Retina (tissue), 1 donor: ENCODE data around the gene CAPN15.
"Not testable (repeated sequence)": the region's sequence is repeated elsewhere in the genome, so short reads cannot be mapped to it uniquely, and the experiment has no call there.

Experiments used
- DNase-seq: peaks from one replicate; pipeline ENCODE4 v3.0.0-alpha.2; 2016

Gene CAPN15

DNA sequence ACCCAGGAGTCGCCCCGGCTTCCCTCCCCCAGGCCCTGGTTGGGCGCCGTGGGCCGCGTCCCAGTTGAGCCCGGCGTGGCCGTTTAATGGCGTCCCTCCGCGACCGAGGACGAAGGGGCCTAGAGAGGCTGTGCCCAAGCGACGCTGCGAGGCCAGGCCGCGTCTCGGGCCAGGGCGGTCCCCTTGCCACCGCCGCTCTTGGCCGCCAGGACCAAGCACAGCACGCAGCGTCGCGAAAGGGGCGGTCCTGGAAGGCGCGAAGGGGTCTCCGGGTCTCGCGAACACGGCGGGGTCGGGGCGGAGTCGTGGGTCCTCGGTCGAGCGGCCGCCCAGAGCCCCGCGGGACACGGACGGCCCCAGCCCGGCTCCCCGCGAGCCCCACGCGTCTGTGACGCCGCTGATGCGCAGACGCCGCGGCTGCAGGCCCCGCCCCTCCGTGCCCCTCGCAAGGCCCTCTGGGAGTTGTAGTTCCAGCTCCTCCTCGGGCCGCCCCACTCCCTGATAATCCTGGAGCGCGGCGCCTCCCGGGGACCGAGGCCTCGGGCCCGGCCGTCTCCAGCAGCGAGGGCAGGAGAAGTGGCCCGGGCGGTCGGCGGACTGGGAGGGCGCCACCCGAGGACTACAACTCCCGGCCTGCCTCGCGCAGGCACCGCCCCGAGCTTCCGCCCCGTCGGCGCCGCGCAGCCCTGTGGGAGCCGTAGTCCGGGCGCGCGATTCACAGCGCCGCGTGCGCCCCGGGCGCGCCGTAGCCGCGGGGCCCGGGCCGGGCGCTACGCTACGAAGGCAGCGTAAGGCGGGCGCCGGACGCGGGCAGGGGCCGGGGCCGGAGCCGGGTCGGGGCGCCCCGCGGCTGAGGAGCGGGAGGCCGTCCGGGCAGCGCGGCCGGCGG is at the start of gene CAPN15:
Gene CAPN15 (plus strand): TSS at position 698 of the 889 bp plus-strand sequence. CDS start 19,127 bp downstream, outside the sequence.
- DNase-seq, result peak; percentile 99

DNA sequence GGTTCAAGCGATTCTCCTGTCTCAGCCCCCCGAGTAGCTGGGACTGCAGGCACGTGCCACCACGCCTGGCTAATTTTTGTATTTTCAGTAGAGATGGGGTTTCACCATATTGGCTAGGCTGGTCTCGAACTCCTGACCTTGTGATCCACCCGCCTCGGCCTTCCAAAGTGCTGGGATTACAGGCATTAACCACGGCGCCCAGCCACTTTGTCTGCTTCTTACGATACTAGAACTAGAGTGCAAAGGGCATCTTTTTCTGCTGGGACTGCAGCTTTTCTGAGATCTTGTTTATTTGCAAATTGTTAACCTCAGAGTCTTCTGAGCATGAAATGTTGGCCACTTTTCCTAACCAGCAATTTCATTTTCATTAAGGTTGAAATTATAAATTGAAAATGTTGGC is 49.2 kb upstream of the CAPN15 start:
- not testable (repeated sequence) for DNase-seq

DNA sequence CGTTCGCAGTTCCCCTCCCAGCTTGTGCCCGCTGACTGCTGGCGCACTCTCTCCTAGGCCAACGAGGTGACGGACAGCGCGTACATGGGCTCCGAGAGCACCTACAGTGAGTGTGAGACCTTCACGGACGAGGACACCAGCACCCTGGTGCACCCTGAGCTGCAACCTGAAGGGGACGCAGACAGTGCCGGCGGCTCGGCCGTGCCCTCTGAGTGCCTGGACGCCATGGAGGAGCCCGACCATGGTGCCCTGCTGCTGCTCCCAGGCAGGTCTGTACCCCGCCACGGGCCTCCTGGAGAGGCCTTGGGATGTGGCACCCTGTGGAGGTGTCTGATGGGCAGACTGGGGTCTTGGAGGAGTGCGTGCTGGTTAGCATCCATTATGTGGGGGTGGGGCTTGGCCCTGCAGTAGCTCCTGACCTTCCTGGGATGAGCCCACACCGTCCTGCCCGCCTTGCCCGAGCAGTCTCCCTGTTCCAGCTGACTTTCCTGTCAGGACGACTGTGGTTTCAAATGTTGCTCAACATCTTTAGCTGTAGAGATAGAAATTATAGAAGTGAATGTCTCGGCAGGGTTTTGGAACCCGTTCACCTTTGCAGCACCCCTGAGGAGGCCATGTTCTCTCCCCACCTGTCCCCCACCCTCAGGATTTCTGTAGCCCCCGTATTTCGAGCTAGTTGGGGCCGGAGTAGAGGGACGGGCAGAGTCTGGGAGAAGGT is 44.9 kb upstream of the CAPN15 start:
- DNase-seq, result no peak

DNA sequence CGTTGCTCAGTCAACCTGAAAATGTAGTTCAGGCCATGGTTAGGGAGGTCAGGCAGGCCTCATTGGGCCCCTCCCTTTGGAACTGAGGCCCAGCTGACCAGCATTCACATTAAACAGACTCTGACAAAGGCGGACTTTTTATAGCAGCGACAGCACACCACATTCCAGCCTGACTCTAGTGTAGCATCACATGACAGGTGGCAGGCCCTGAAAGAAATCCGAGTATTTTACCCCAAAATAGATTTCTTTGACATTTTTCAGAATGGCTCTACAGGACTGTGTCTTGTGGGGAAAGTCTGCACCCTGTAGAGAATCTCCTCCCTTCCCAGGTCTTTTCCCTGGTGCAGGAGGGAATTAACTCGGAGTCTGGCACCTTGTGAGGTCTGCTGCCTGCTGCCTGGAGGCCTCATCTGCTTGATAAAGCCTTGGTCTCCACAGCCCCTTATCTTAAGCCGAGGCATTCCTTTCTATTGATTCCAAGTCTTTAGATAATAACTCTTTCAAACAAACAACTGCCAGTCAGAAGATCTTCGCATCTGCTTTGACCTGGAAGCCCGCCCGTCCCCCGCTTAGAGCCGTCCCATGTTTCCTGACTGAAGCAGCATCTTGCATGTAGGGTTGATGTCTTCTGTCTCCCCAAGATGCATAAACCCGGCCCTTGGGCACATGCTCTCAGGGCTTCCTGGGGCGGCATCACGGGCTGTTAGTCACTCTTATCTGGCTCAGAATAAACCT is 44.0 kb upstream of the CAPN15 start:
- peak; percentile 75 for DNase-seq

DNA sequence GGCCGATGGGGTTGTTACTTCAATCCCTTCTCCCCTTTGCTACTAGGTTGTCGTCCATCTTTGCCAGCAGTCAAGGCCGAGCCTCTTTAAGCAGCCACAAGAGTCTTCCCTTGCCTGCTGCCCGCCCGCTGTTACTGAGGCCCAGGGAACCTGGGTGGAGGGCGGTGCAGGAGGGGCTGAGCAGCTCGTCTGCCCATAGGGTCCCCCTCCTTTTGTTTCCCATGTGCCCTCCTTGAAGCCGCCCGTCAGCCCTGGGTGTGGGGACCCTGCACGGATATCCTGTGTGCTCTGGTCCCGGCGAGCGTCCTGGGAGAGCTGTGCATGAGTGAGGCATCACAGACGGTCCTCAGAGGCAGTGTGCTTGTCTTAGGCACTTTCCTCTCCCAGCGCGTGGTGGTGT is 37.9 kb upstream of the CAPN15 start:
- DNase-seq, result no peak

DNA sequence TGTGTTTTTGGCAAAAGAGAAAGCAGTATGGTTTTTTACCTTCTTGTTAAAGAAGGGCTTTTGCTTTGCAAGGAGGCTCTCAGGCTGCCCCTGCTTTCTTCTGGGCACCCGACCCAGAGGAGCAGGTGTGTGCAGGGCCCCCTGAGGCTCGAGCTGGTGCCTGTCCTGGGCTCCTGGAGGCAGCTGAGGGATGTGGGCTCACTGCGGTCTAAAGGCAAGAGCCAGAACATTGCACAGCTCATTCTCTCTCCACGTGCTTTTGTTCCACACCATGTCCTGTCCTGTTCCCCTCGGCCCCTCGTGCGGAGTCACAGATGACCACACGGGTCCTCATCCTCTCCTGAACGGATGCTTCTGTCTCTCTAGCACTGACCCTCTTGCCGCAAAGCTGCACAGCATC is 36.7 kb upstream of the CAPN15 start:
- DNase-seq, result no peak

DNA sequence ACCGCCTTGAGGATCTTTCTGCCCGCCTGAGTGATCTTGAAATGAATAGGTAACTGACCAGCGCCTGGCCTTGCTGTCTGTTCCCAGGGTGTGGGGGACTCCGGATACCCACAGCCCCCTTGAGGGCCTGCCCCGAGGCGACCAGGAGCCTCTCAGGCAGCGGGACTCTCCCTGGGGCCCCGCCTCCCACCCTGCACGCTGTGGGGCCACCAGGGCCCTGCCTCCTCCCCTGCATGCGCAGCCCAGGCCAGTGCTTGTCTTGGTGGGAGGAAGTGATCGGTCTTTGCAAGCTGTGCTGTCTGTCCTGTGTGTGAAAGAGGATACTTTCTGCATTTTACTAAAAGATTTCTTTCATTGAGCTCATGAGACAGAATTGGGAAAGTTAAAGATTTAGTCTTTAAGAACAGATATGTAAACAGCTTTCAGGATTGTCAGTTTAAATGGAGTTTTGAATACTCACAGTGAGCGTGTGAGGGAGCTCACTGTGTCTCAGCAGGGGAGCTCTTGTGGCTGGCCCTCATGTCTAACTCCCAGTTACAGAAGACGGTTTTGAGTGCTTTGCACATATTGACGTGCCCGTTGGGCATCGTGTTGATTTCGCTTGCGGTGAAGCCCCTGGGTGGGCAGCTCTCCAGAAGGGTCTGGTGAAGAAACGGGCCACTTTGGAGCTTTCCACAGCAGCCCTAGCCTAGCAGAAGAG is 36.1 kb upstream of the CAPN15 start:
- peak; percentile 57 for DNase-seq

DNA sequence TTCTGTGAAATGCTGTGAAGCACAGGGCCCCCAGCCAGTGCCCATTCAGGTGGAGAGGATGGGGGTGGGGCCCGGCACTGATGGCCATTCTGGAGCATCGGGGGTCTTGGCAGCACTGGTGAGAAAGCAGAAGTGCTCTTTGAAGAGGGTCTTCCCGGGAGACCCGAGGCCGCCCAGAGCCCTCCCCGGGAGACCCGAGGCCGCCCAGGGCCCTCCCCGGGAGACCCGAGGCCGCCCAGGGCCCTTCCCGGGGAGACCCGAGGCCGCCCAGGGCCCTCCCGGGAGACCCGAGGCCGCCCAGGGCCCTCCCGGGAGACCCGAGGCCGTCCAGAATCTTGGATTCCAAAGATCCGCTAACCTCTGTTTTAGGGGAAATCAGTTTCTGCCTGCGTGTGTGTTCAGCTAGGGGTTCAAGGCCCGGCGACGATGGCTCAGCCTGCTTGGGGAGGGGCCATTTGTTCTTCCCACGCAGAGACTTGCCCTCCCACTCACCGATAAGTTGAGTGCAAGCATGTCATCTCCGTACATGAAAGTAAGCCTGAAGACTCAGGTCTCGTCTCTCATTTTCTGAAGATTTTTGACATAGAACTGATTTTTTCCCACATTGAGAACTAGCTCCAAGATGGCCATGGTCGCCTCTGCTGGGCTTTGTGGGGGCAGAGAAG is 35.2 kb upstream of the CAPN15 start:
- DNase-seq, result no peak

DNA sequence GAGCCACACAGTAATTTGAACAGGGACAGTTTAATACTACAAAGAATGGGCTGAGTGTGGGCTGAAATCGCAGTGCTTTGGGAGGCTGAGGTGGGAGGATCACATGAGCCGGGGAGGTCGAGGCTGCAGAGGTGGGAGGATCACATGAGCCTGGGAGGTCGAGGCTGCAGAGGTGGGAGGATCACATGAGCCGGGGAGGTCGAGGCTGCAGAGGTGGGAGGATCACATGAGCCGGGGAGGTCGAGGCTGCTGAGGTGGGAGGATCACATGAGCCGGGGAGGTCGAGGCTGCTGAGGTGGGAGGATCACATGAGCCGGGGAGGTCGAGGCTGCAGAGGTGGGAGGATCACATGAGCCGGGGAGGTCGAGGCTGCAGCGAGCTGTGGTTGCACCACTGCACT is 32.8 kb upstream of the CAPN15 start:
- not testable (repeated sequence) for DNase-seq

DNA sequence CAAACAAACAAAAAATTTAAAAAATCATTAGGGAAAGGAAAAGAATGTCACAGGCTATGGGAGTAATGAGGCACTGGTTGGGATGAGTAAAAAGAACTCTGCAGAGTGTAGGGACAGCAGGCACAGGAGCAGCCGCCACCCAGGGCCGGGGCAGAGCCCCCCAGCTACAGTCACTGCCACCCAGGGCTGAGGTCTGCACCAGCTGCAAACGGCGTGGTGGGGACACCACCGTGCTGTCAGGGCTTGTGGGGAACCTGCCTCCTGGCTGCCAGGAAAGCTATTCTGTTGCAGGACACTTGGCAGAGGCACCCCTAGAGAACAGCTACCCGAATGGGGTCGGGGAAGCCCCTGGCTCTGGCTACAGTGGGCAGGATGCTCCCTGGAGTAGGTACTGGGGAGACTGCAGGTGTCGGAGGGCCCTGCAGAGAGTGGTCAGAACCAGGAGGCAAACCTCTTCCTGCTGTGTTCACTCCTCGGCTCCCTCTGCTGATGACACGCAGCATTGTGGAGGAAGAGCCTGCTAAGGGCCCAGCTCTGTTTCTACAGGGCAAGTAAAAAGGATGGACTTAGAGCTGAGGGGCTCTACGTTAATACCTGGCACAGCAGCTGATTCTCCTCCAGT is 32.3 kb upstream of the CAPN15 start:
- DNase-seq, result peak; percentile 46

DNA sequence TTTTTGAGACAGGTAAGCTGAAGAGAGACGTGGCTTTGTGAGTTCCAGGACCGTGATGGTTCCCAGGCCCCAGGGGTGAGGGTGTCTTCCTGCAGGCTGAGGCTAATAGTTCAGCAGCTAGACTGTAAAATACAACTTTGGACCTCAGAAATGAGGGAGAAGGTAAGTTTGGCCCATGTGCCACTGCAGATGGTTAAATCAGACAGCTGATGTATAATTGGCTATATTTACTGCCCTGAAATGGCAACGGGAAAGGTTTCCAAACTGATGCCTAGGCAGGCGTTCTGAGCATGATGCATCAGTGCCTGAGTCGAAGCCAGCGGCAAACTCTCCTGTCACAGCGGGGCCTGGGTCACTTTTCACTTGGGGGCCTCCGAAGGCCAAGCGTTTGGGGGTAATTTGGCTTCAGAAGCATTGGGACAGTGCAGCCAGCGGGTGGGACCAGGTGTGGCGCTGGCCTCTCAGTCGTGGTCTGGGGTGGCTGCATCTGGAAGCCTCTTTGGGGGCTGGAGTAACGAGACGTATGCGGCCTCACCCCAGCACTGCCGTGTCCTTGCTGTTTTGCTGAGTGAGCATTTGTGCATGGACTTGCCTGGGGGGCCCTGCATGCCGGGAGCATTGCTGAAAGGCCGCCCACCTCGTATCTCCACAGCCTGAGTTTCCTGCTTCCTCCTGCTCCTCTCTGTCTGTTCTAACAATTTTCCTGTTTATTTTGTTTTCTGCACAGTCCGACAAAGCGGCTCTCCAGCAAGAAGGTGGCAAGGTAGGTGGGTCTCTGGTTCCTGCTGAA is 31.2 kb upstream of the CAPN15 start:
- no peak for DNase-seq

DNA sequence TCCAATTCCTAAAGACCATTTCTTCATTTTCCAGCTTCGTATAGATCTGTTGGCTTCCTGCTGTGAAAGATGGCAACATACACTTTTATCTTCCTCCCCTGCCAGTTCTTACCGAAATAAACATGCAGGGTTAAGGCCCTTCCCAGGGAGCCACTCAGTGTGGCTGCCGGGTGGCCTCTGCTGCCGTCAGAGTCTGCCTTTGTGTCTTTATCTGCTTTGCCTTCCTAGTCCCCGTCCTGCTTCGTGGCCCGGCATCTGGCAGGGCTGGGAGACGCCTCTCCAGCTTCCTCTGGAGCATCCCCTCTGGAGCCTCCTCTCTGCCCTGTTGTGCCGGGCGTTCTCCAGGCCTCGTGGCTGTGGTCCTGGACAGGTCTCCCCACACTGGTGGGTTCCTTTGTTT is 30.3 kb upstream of the CAPN15 start:
- DNase-seq, result no peak

DNA sequence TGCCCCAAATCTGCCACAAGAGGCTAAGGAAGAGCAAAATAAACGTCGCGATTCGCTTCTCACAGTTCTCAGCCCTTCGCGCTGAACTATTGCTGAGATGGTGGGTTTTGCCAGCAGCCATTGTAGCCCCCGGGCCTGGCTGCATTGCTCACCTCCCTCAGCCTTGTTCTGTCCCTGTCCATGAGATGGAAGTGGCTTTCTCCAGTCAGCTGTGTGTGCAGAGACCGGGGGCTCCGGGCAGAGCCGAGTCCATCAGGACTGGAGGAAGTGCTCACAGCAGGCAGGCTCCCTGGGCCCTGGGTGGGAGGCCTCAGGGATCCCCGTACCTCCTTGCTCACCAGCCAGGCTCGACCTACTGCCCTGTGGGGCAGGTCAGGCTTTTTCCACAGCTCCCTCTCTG is 27.6 kb upstream of the CAPN15 start:
- DNase-seq, result no peak

DNA sequence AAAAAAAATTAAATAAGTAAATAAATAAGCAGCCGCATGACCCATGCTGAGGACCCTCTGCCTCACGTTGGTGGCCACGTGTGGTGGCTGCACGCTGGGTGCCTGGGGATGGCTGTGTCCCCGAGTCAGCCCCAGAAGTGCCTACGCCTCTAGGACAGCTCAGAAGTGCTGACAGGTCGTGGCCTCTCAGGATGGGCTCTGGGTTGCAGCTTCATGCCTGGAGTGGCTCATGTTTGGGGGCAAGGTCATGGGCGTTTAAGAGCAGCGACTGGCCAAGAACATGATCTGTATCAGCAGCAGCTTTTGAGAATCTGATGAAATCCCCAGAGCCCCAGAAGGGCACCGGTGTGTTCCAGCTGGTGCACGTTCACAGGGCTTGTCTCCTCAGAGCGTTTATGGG is 26.8 kb upstream of the CAPN15 start:
- DNase-seq, result no peak

DNA sequence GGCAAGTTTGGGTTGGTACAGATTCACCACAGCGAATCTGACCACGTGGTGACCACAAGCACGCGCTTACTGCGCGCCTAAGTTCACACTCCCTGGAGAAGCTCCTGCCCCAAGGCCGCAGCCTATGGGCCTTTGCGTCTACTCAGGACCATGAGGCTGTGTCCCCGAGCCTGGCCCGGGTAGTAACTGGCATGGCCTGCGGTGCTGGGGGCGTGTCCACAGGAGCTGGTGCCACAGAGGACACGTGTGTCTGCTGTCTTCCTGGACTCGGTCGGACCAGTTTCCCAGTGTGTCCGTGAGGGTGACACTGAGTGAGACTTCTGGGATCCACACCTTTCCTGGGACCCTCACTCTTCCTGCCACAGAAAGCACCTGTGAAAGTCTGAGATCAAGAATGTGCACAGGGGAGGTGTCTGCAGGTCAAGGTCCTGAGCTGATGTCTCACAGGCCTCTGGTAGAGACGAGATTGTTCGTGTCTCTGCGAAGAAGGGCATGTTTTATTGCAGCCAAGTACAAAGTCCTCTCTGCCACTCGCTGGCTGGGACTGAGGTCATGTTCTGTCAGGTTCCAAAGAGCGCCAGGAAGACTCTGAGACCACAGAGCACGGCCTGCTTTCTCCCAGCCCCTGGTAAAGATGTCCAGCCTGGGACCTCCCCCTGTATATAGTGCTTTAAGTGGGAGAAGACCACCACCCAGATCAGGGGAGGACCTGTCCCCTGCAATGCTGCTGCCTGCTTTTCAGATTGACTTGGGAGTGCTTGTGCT is 25.2 kb upstream of the CAPN15 start:
- DNase-seq, result no peak

DNA sequence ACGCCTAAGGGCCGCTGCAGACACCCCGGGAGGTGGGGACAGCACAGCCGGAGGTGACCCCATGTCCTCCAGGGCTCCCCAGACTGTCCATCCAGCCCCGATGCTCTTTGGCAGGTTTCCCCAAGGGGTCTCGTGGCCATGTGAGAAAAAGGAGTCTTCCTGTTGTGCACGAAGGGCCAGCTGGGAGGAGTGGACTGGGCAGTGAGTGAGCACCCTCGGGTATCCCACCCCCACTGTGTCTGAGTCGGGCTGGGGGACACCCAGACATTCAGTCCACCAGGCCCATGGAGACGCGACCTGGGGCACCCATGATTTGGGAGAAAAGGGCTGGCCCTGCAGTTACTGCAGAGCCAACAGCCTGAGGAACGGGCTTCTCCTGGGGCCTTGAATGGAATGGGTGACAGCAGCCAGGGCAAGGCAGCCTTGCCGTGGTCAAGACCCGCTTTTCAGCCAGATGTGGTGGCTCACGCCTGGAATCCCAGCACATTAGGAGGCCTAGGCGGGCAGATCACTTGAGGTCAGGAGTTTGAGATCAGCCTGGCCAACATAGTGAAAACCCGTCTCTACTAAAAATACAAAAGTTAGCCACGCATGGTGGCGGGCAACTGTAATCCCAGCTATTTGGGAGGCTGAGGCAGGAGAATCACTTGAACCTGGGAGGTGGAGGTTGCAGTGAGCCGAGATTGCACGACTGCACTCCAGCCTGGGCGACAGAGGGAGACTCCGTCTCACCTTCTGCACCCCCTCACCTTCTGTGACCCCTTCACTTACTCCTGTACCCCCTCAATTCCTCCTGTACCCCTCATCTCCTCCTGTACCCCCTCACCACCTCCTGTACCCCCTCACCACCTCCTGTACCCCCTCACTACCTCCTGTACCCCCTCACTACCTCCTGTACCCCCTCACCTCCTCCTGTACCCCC is 24.1 kb upstream of the CAPN15 start:
- no peak for DNase-seq

DNA sequence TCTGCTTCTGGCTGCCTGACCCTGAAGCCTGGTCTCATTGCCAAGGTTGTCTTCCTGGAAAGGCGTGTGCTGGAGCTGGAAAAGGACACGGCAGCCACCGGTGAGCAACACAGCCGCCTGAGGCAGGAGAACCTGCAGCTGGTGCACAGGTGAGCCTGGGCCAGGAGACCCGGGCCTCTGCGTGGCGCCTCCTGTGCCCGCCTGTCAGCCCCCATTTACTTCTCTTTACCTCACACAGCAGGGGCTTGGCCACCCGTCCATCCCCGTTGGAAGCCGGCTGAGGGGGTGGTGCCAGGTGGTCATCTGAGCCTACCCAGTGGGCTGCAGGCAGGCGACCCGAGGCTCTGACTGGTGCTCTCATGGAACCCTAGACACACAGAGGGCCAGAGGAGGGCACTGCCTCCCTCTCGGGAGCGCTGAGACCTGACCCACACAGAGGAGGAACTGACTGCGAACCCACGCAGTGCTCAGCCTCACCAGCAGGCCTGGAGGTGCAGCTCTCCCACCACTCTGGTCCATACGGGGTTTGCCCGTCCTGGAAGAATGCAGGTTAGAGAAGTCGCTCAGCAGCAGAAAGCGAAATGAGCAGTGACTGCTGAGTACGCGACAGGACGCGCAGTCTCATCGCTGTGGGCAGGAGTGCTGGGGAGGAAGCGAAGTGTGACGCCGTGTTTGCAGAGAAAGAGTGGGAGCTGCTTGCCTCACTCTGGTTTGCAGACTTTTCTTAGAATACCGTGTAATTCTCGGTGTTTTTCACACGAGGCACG is 21.9 kb upstream of the CAPN15 start:
- no peak for DNase-seq

DNA sequence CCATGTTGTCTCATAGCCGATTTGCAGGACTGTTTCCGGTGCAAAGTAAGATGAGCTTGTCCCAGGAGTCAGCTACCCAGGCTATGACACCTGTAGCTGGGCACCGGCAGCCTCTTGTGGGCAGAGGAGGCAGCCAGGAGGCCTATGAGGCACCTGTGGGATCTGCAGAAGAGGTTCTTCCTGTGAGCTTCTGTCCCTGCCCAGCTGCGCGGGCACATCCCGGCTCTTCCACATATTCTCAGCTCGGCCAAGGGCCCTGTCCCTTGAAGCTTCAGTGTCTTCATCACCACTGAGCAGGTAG is 21.3 kb upstream of the CAPN15 start:
- DNase-seq, result no peak
